Measurements from ENCODE around the gene RTN4R.
"Not testable (repeated sequence)": the region's sequence is repeated elsewhere in the genome, so short reads cannot be mapped to it uniquely, and the experiment has no call there.

The RTN4R gene

GRCh38 chr22:20312396-20313191 lies 44.5 kb upstream of the RTN4R start:
- TF ChIP-seq, protein P1, sequence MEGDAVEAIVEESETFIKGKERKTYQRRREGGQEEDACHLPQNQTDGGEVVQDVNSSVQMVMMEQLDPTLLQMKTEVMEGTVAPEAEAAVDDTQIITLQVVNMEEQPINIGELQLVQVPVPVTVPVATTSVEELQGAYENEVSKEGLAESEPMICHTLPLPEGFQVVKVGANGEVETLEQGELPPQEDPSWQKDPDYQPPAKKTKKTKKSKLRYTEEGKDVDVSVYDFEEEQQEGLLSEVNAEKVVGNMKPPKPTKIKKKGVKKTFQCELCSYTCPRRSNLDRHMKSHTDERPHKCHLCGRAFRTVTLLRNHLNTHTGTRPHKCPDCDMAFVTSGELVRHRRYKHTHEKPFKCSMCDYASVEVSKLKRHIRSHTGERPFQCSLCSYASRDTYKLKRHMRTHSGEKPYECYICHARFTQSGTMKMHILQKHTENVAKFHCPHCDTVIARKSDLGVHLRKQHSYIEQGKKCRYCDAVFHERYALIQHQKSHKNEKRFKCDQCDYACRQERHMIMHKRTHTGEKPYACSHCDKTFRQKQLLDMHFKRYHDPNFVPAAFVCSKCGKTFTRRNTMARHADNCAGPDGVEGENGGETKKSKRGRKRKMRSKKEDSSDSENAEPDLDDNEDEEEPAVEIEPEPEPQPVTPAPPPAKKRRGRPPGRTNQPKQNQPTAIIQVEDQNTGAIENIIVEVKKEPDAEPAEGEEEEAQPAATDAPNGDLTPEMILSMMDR (conservative IDR thresholded peaks at IDR 0.05; ENCODE audit: low read length) = no peak
- H3K4me3 ChIP-seq (ENCODE audit: low read length) = no peak overlapping the region
- no peak for DNase-seq (ENCODE audit: low read depth)

DNA sequence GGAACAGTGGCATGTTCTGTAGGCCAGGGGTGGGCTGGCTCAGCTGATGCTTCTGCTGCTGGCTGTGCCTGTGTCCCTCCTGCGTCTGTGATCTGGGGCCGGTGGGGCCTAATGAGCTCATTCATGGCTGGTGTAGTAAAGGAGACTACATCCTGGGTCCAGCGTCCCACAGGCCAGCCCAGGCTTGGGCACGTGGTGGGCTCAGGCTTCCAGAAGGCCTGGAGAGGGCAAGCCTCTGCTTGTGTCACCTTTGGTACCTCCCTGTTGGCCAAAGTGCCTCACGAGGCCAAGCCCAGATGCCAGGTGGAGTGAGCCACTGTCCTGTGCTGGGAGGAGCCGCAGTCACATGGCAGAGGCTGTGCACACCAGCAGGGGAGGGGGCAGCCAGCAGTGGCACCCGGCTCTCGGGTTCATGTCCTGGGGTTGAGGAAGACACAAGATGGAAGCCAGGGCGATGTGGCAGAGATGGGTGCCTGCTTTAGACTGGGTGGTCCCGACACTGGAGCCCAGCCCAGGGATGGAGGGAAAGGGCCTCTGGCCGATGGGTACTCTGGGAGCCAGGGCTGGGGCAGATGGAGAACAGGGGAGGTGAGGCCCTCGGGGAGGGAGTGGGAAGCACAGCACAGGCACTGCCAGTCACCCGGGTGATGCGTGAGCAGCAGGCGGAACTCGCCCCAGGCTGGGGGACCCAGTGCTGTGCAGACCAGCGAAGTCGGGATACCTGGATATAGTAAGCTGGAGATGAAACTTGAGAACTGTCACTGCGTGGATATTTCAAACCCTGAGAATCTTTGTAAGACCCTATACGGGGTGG lies 43.3 kb upstream of the RTN4R start:
- H3K4me3 ChIP-seq (ENCODE audit: low read length); DNase-seq (ENCODE audit: low read depth): not testable (repeated sequence)

- not testable (repeated sequence) for DNase-seq (ENCODE audit: low read depth); H3K4me3 ChIP-seq (ENCODE audit: low read length)
Measured at GRCh38 chr22:20310773-20311172, 42.7 kb upstream of the RTN4R start.

GRCh38 chr22:20310180-20310579 lies 42.1 kb upstream of the RTN4R start:
- H3K4me3 ChIP-seq (ENCODE audit: low read length); DNase-seq (ENCODE audit: low read depth): not testable (repeated sequence)

GRCh38 chr22:20308806-20309650 lies 40.9 kb upstream of the RTN4R start:
- DNase-seq (ENCODE audit: low read depth); H3K4me3 ChIP-seq (ENCODE audit: low read length): not testable (repeated sequence)

- DNase-seq (ENCODE audit: low read depth); H3K4me3 ChIP-seq (ENCODE audit: low read length): not testable (repeated sequence)
Measured at GRCh38 chr22:20307448-20308447, 39.6 kb upstream of the RTN4R start.

DNA sequence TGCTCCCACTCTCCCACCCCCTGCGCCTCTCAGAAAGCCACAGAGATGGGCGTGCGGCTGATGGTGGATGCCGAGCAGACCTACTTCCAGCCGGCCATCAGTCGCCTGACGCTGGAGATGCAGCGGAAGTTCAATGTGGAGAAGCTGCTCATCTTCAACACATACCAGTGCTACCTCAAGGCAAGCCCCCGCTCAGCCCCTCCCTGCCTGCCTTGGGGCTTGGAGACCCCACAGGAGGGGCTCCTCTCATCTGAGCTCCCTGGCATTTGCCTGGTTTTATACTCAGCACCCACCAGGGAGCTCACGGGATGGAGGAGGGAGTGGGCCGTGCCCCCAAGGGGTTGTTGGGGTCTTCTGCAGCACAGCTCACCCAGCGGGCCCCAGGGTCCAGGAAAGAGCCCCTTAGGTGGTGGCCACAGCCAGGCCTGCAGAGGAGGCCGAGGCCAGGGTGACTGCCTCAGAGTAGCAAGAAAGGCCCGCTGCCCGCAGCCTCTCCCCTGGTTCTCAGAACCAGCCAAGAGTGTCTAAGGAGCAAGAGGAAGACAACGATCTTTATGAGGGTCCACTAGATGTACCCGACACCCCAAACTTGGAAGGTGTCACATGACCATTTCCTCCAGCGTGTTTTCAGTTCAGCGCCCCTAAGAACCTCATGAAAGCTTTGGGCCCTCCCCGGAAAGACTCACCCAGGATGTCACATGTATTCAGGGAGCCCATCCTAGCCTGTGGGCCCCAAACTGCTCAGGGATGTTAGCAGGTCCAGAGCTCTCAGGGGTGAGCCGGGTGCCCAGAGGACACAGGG lies 38.7 kb upstream of the RTN4R start:
- not testable (repeated sequence) for H3K4me3 ChIP-seq (ENCODE audit: low read length); DNase-seq (ENCODE audit: low read depth)

GRCh38 chr22:20305894-20306645 lies 38.0 kb upstream of the RTN4R start:
- H3K4me3 ChIP-seq (ENCODE audit: low read length) = no peak overlapping the region
- TF ChIP-seq, protein P1 (conservative IDR thresholded peaks at IDR 0.05; ENCODE audit: low read length) = no peak
- no peak for DNase-seq (ENCODE audit: low read depth)

- DNase-seq (ENCODE audit: low read depth); H3K4me3 ChIP-seq (ENCODE audit: low read length): not testable (repeated sequence)
Measured at GRCh38 chr22:20305230-20305893, 37.2 kb upstream of the RTN4R start.
